ENCODE data around the gene ZAP70.

GRCh38 chr2:97758131-97758705, 44.8 kb downstream of the ZAP70 start:
- TF ChIP-seq CTCF (IDR thresholded peaks at IDR 0.05), result no peak
- TF ChIP-seq EZH2 (IDR thresholded peaks at IDR 0.05; ENCODE audit: borderline replicate concordance, insufficient read depth, low read depth, low read length, poor library complexity, severe bottlenecking), result no peak
